Body of pancreas (tissue), 4 donors: Measurements from ENCODE around the gene SLC12A8. TPM values are rescaled to one million over a fixed set of nuclear protein-coding genes. Genes with fewer than 3 reads are reported as not detected.
"Not testable (repeated sequence)": the region's sequence is repeated elsewhere in the genome, so short reads cannot be mapped to it uniquely, and the experiment has no call there.

Source experiments
- ATAC-seq: fragments of 150-250 bp; one replicate; pipeline ENCODE4 v1.9.1; 2016
- DNase-seq, 4 donors: peaks; one replicate each; pipeline ENCODE4 v3.0.0-alpha.2; 2019
- H3K27ac ChIP-seq, 4 donors: fragments of 200-600 bp; sonication (generic); 1 replicate in 3 of 4; 2 replicates in 1 of 4; pipeline versions ENCODE4 v1.5.1 to v1.6.1; 2016 to 2019; ENCODE audit warnings: mild to moderate bottlenecking in 1 of 4, mixed read lengths in 1 of 4, moderate library complexity in 1 of 4
- H3K27me3 ChIP-seq, 2 donors: fragments of 200-600 bp; sonication (generic); one replicate each; pipeline ENCODE4 v1.6.0; 2016; ENCODE audit warnings: mild to moderate bottlenecking in 1 of 2
- H3K36me3 ChIP-seq, 2 donors: fragments of 200-600 bp; sonication (generic); replicated peaks in 1 of 2; 2 replicates each; pipeline ENCODE4 v1.5.1; 2016; ENCODE audit warnings: low read depth in 2 of 2; ENCODE audit not compliant: insufficient read depth in 1 of 2
- H3K4me1 ChIP-seq: fragments of 200-600 bp; sonication (generic); one replicate; pipeline ENCODE4 v1.6.0; 2016
- H3K4me3 ChIP-seq, 2 donors: fragments of 200-600 bp; sonication (generic); 1 replicate in 1 of 2; 2 replicates in 1 of 2; pipeline ENCODE4 v1.5.1; 2016 to 2019
- H3K9me3 ChIP-seq, 3 donors: fragments of 200-600 bp; sonication (generic); 1 replicate in 2 of 3; 2 replicates in 1 of 3; pipeline ENCODE4 v1.5.1; 2016
- CTCF ChIP-seq, 7 experiments: fragments of 450-650 bp in 4 of 7; fragments of 200-600 bp in 3 of 7; sonication (generic) in 3 of 7; IDR thresholded peaks; one replicate each; pipeline ENCODE4 v1.5.1; 2016 to 2019; ENCODE audit warnings: antibody characterized with exemption in 7 of 7
- POLR2A ChIP-seq, 3 donors: fragments of 450-650 bp; IDR thresholded peaks; one replicate each; pipeline ENCODE4 v1.6.1; 2016; ENCODE audit warnings: antibody characterized with exemption in 3 of 3, mild to moderate bottlenecking in 2 of 3
- WGBS, 2 donors: methylation state at CpG; one replicate each; pipeline ENCODE4 v1.1.5; 2017; 5-methylcytosine and 5-hydroxymethylcytosine counted together
- intact Hi-C: fragments of 100-400 bp; cut with DNase I; formaldehyde crosslinking; loops from one replicate; pipeline ENCODE4 v1.15.1; 2023
- total RNA-seq, 2 donors: library from RNA; depleted of rRNA; stranded (reverse); fragments of >200 nt; gene quantifications; one replicate each; pipeline ENCODE4 v1.1.0, GENCODE V29; 2016

Gene SLC12A8
- total RNA-seq, 2 donors from 2014 or later: 10.1 to 30.0 TPM

DNA sequence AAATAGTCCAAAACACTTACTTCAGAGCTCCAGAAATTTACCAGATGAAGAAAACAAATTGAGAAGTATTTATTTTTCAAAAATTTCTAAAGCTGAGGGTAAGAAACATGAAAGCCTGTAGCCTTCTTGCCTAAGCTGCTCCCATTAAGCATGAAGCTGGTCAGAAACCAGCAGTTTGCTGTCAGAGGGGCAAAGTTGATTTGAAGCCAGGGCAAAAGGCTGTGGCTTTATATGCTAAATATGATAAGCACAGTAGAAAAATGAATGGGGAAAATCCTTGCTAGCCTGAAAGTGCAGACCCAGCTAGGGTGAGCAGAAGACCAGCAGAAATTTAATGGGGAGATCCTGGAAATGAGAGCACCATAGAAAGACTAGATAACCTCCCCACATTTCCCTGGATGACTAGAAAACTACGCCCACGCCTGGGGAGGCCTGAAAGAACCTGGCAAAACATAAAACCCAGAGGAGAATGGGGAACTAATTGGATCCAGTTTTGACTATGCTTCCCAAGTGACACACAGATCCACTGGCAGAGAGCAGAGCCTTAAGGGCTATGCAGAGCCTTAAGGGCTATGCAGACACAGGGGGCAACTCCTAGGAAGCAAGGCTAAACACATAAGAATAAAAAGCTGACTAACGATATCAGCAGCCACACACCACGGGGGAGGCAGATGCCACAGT, 113.8 kb downstream of the SLC12A8 start:
- 97% methylated on average over 4 of the region's 4 CpGs for WGBS, 2 donors
- no peak overlapping the region for H3K27ac ChIP-seq
- H3K36me3 ChIP-seq: no peaks in the 10 kb centered on the region
- intact Hi-C loops: no loop called here
- H3K9me3 ChIP-seq: no peaks in the 10 kb centered on the region
- DNase-seq (no peak), ATAC-seq (no peak)
- no peaks in the 10 kb centered on the region for H3K4me1 ChIP-seq
- TF ChIP-seq POLR2A (IDR thresholded peaks at IDR 0.05): no peak
- TF ChIP-seq CTCF (IDR thresholded peaks at IDR 0.05): no peak
- H3K27me3 ChIP-seq: no peaks in the 10 kb centered on the region
- no peak overlapping the region for H3K4me3 ChIP-seq

DNA sequence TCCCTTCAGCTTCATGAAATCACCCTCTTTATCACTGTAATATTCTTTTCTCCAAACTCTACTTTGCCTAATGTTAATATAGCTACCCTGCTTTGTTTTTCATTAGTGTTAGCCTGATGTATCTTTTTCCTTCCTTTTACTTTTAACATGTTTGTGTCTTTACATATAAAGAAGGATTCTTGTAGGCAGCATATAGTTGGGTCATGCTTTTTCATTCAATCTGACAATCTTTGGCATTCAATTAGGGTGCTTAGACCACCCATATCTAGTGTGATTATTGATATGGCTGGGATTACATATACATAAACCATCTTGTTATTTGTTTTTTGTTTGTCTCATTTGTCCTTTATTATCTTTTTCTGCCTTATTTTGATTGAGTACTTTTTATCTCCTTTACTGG, 121.9 kb downstream of the SLC12A8 start:
- peaks cover 0 to 5% of the 10 kb centered on the region in 2 donors for H3K36me3 ChIP-seq
- H3K4me3 ChIP-seq: no peak overlapping the region
- H3K27me3 ChIP-seq: no peaks in the 10 kb centered on the region
- H3K27ac ChIP-seq: no peak overlapping the region
- no peak for TF ChIP-seq CTCF (IDR thresholded peaks at IDR 0.05)
- TF ChIP-seq POLR2A (IDR thresholded peaks at IDR 0.05): no peak
- intact Hi-C loops: no loop called here
- no peaks in the 10 kb centered on the region for H3K9me3 ChIP-seq
- DNase-seq: no peak
- H3K4me1 ChIP-seq: no peaks in the 10 kb centered on the region
- ATAC-seq: no peak

- intact Hi-C loops: no loop called here
- WGBS, 2 donors: 85 to 88% methylated on average over 6 of the region's 6 CpGs
- Histone ChIP-seq H3K4me3 (no peak overlapping the region), H3K36me3 (peaks cover 0 to 5% of the 10 kb centered on the region in 2 donors), H3K27ac (no peak overlapping the region), H3K4me1 (no peaks in the 10 kb centered on the region), H3K9me3 (no peaks in the 10 kb centered on the region), H3K27me3 (no peaks in the 10 kb centered on the region)
- no peak for DNase-seq
- TF ChIP-seq CTCF (IDR thresholded peaks at IDR 0.05): no peak
- no peak for TF ChIP-seq POLR2A (IDR thresholded peaks at IDR 0.05)
- no peak for ATAC-seq
Measured at GRCh38 chr3:125087768-125088391, 124.7 kb downstream of the SLC12A8 start.

- Histone ChIP-seq H3K9me3 (no peaks in the 10 kb centered on the region), H3K36me3 (peaks cover 0 to 7% of the 10 kb centered on the region in 2 donors), H3K27ac (no peak overlapping the region), H3K27me3 (no peaks in the 10 kb centered on the region), H3K4me3 (no peak overlapping the region), H3K4me1 (no peaks in the 10 kb centered on the region)
- TF ChIP-seq POLR2A (IDR thresholded peaks at IDR 0.05) (no peak), CTCF (IDR thresholded peaks at IDR 0.05) (no peak)
- DNase-seq: no peak
- intact Hi-C loops: no loop called here
- no peak for ATAC-seq
Measured at GRCh38 chr3:125085166-125085565, 127.4 kb downstream of the SLC12A8 start.

- WGBS, 2 donors: 80 to 84% methylated on average over 10 of the region's 10 CpGs
- no peak for DNase-seq
- Histone ChIP-seq H3K36me3 (peaks cover 0 to 7% of the 10 kb centered on the region in 2 donors), H3K27me3 (no peaks in the 10 kb centered on the region), H3K9me3 (no peaks in the 10 kb centered on the region), H3K27ac (no peak overlapping the region), H3K4me3 (no peak overlapping the region), H3K4me1 (no peaks in the 10 kb centered on the region)
- intact Hi-C loops: no loop called here
- ATAC-seq: no peak
- TF ChIP-seq POLR2A (IDR thresholded peaks at IDR 0.05) (no peak), CTCF (IDR thresholded peaks at IDR 0.05) (no peak)
Measured at GRCh38 chr3:125083776-125084175, 128.8 kb downstream of the SLC12A8 start.

GRCh38 chr3:125082339-125082738, 130.2 kb downstream of the SLC12A8 start:
- H3K36me3 ChIP-seq, H3K27ac ChIP-seq, intact Hi-C loops, DNase-seq, H3K27me3 ChIP-seq, H3K4me1 ChIP-seq, H3K9me3 ChIP-seq, ATAC-seq, H3K4me3 ChIP-seq: not testable (repeated sequence)
- WGBS, 2 donors: 82 to 96% methylated on average over 3 to 4 of the region's 4 CpGs
